HS-27A (cell line): ENCODE data around the gene IFI30.

Experiments used
- DNase-seq: peaks from one replicate; pipeline ENCODE4 v3.0.0-alpha.2; 2012; ENCODE audit warnings: low read depth, missing footprints

Gene IFI30

GRCh38 chr19:18173572-18174288 lies at the start of gene IFI30:
IFI30 (plus strand) TSS chr19:18173813; CDS start chr19:18173842, 29 bp downstream.
- DNase-seq = no peak

GRCh38 chr19:18123819-18124218 lies 49.8 kb upstream of the IFI30 start:
- no peak for DNase-seq

- no peak for DNase-seq
Measured at GRCh38 chr19:18126097-18126496, 47.5 kb upstream of the IFI30 start.

- DNase-seq = no peak
Measured at GRCh38 chr19:18128044-18128443, 45.6 kb upstream of the IFI30 start.

GRCh38 chr19:18128805-18129204 lies 44.8 kb upstream of the IFI30 start:
- no peak for DNase-seq

- no peak for DNase-seq
Measured at GRCh38 chr19:18130523-18131242, 42.9 kb upstream of the IFI30 start.

GRCh38 chr19:18131841-18132596 lies 41.6 kb upstream of the IFI30 start:
- no peak for DNase-seq

- DNase-seq = no peak
Measured at GRCh38 chr19:18135712-18136584, 37.7 kb upstream of the IFI30 start.

GRCh38 chr19:18137242-18137641 lies 36.4 kb upstream of the IFI30 start:
- no peak for DNase-seq

GRCh38 chr19:18137657-18138339 lies 35.8 kb upstream of the IFI30 start:
- DNase-seq = no peak

GRCh38 chr19:18140473-18140872 lies 33.1 kb upstream of the IFI30 start:
- no peak for DNase-seq

- no peak for DNase-seq
Measured at GRCh38 chr19:18141031-18141430, 32.6 kb upstream of the IFI30 start.

- DNase-seq = no peak
Measured at GRCh38 chr19:18143902-18144301, 29.7 kb upstream of the IFI30 start.

GRCh38 chr19:18144361-18144760 lies 29.3 kb upstream of the IFI30 start:
- no peak for DNase-seq

GRCh38 chr19:18144906-18145305 lies 28.7 kb upstream of the IFI30 start:
- DNase-seq = no peak

- no peak for DNase-seq
Measured at GRCh38 chr19:18145391-18145999, 28.1 kb upstream of the IFI30 start.

GRCh38 chr19:18147396-18147795 lies 26.2 kb upstream of the IFI30 start:
- DNase-seq = no peak

- DNase-seq = no peak
Measured at GRCh38 chr19:18149596-18149975, 24.0 kb upstream of the IFI30 start.

GRCh38 chr19:18150776-18151624 lies 22.6 kb upstream of the IFI30 start:
- no peak for DNase-seq

- peak; percentile 95 for DNase-seq
Measured at GRCh38 chr19:18152442-18152816, 21.2 kb upstream of the IFI30 start.
